Retinal pigment epithelial cell (primary cell): ENCODE data around the gene SHISA4.

ENCODE experiments used
- DNase-seq: peaks from one replicate; pipeline ENCODE4 v3.0.0-alpha.2; 2010; ENCODE audit warnings: low read depth
- H3K4me3 ChIP-seq: 2 replicates; pipeline ENCODE4 v1.5.1; 2011; ENCODE audit warnings: mild to moderate bottlenecking, low read length, control low read depth, moderate library complexity
- TF ChIP-seq, protein P1 (sequence below): conservative IDR thresholded peaks from 2 replicates; pipeline ENCODE4 v1.5.1; 2011; ENCODE audit warnings: low read depth, low read length, control low read depth, inconsistent platforms

SHISA4 gene

DNA sequence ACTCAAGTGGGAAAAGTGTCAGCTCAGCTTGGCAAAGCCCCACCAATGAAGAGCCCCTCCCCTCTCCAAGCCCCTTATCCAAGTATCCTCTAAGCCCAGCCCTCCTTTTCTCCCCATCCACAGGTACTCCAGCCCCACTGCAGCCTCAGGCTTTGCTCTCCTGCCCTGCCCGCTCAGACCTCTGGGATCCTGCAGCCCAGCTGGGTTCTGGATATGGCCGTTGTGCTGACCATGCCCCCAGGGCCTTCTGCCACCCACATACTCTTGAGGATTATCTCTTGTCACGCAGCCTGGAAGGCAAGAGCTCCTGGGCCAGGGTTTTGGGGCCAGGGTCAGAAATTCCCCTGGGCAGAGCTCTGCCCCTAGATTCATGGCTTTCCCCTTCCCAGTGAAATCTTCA, 4.7 kb downstream of the SHISA4 start:
- H3K4me3 ChIP-seq, result no peak overlapping the region
- DNase-seq, result no peak
- TF ChIP-seq, protein P1, sequence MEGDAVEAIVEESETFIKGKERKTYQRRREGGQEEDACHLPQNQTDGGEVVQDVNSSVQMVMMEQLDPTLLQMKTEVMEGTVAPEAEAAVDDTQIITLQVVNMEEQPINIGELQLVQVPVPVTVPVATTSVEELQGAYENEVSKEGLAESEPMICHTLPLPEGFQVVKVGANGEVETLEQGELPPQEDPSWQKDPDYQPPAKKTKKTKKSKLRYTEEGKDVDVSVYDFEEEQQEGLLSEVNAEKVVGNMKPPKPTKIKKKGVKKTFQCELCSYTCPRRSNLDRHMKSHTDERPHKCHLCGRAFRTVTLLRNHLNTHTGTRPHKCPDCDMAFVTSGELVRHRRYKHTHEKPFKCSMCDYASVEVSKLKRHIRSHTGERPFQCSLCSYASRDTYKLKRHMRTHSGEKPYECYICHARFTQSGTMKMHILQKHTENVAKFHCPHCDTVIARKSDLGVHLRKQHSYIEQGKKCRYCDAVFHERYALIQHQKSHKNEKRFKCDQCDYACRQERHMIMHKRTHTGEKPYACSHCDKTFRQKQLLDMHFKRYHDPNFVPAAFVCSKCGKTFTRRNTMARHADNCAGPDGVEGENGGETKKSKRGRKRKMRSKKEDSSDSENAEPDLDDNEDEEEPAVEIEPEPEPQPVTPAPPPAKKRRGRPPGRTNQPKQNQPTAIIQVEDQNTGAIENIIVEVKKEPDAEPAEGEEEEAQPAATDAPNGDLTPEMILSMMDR, result no peak

DNA sequence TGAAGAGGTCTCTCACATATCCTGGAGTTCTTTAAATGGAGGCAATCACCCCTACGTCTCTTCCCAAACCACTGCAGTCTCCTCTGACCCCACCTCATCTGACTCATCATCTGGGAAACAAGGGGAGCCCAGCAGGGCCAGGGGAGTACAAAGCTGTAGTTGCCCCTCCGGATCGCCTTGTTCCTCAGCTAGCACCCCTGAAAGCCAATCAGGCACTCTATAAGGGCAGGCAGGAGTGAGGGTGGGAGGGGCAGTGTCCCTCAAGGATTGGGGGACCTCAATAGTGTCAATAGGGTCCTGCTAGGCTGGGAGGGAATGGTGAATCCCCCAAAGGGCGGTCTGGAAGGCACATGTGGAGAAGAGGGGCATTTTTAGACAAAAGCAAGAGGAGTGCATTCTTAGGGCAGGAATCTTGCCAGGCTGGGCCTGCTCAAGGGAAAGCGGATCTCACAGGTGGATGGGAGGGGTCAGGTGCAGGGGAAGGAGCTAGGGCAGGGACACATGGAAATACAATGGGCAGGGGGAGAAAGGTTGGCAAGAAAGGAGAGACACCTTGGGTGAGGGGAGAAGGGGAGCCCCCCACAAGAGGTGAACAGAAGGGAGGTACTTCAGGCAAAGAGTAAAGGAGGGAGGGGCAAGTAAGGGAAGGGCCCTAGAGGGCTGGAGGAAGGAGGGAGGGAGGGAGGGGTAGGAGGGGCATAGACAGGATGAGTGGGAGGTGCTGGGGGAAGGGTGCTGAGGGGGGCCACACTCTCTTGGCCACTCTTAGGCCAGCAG, 5.8 kb downstream of the SHISA4 start:
- TF ChIP-seq, protein P1, result no peak
- H3K4me3 ChIP-seq, result no peak overlapping the region
- DNase-seq, result no peak

DNA sequence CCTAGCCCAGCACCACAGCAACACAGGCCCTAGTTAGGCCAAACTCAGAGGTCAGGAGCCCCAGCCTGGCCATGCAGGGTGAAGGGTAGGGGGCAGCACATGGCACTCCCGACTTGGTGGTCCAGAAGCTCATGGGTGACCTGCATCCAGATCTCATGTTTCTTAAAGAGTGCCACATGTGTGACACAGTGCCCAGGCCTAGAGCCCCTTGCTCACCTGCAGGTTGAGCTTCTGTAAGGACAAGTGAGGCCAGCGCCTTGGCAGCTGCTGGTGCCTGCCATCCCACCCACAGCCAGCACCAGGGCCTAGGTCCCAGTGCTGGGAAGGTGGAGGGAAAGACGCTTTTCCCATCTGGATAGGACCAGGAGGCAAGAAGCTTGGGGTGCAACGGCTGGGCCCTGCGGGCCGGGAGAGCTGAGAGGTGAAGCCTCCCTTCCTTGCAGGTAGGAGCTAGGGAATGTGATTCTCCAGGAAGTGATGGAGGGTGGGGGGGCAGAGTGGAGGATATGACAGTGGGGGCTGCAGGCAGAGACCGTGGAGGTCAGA, 6.5 kb downstream of the SHISA4 start:
- H3K4me3 ChIP-seq, result no peak overlapping the region
- DNase-seq, result no peak
- TF ChIP-seq, protein P1, result no peak

DNA sequence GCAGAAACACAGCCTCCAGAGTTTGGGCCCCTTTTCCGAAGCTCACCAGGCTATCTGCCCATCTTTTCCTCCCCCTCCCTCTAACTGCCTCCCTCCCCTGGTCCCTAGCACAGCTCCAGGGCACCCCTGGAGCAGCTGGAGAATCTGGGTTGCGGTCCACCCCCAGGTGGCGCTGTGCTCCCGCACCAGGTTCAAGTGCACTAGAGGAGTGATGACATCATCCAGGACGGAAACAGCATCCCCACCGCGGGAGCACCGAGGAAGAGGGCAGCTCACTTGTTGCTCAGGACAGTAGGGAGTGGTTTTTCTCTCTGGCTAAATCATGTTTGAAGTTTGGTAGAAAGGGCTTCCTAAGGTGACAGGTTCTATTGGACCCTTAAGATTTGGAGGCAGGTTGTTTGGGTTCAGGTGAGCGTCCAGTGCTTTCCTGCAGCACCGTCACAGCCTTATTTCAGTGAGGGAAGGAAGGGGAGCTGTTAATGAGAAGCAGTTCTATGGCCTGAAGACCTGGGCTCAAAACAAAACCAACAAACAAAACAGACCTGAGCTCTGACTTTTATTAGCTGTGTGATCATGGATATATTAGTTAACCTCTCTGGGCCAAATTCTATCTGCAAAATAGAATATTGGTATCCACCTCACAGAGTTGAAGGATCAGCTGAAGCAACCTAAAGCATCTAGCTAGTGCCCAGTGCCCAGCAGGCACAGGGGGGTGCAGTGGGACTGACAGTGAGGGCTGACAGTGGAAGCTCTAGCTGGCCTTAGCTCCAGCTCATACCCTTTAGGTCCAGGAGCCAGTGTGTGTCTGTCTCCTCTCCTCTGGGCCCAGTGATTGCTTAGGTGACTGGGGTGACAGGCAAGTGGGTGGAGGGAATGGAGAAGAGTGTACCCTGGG, 7.5 kb downstream of the SHISA4 start:
- peak; percentile 48 for DNase-seq
- peak overlapping the region; percentile 9 for H3K4me3 ChIP-seq
- TF ChIP-seq, protein P1, result peak; percentile 93

DNA sequence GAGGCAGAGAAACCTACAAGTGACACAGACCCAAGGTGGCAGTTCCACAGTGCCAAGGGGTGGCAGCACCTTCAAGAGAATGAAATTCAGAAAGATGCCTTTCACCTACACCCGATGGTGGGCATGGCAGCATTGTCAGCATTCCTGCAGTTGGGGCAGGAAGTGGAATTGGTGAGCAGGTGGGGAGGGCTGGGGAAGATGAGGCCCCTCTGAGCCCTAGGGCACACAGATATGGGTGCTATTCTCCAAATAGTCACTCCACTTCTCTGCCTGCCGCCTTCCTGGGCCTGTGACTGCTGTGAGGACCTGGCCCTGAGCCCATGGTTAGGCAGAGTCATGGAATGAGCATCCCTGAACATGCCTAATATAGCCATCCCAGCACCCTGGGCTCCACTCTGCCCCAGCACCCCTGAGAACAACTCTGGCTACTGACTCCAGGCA, 8.3 kb downstream of the SHISA4 start:
- no peak overlapping the region for H3K4me3 ChIP-seq
- TF ChIP-seq, protein P1, result peak; percentile 41
- DNase-seq, result no peak

DNA sequence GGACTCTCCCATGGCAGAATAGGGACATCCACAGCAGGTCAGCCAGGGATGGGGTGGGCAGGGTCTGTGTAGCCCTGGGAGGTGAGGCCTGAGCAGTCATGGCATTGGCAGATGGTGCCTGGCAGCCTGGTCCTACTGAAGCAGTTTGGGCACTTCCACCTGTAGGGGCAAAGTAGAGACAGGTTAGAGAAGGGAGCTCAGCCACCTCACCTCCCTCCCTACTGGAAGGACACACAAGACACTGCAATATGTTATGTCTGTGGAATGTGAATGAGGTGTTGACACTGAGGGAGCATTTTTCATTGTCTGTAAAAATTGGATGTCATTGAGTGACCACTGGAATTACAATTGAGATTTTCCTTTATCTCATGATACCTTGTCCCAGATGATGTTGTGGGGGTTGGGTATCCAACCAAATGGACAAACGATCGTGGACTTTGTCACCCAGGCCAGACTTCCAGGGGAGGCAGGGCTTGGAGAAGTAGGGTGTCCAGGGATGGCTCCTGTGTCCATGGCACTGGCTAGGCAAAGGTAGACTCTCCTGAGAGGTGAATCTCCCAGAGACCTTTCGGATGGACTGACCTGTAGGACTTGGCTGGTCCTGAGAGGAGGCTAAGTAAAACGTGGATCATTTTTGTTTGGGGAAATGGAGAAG, 9.7 kb downstream of the SHISA4 start:
- TF ChIP-seq, protein P1, result no peak
- no peak overlapping the region for H3K4me3 ChIP-seq
- DNase-seq, result no peak
